Measurements from ENCODE around the gene NLRP11. TPM values are rescaled to one million over a fixed set of nuclear protein-coding genes. Genes with fewer than 3 reads are reported as not detected.

The NLRP11 gene
- polyA plus RNA-seq, 3 donors = not detected

GRCh38 chr19:55753401-55753800 lies 78.4 kb downstream of the NLRP11 start:
- Mint-ChIP-seq H3K4me3 (no peak overlapping the region), H3K27ac (no peak overlapping the region), H3K9me3 (peaks cover 4 to 42% (median 11%) of the 10 kb centered on the region in 7 donors), H3K27me3 (ENCODE audit: low read depth in 3 of 3) (no peaks in the 10 kb centered on the region), H3K4me1 (no peaks in the 10 kb centered on the region), H3K36me3 (no peaks in the 10 kb centered on the region)
- DNase-seq = no peak
- no peaks in the 10 kb centered on the region for H3K36me3 ChIP-seq (replicated peaks in 1 of 2; ENCODE audit: control insufficient read depth in 1 of 2, insufficient read depth in 2 of 2, low read length in 2 of 2)
- peaks cover 3 to 4% of the 10 kb centered on the region in 2 donors for H3K9me3 ChIP-seq (replicated peaks in 1 of 2; ENCODE audit: control insufficient read depth in 1 of 2, insufficient read depth in 1 of 2, low read length in 2 of 2)
- no peak overlapping the region for H3K27ac ChIP-seq (ENCODE audit: low read depth in 1 of 2, low read length in 2 of 2)
- WGBS (ENCODE audit: insufficient coverage) = 40% methylated on average over 1 of the region's 3 CpGs
- no peak overlapping the region for H3K4me3 ChIP-seq (replicated peaks in 1 of 3; ENCODE audit: low read depth in 2 of 3, low read length in 3 of 3)
- no peak for TF ChIP-seq CTCF (IDR thresholded peaks at IDR 0.05)
- peaks cover 0 to 5% of the 10 kb centered on the region in 2 donors for H3K4me1 ChIP-seq (ENCODE audit: control insufficient read depth in 1 of 2, insufficient read depth in 2 of 2, low read length in 2 of 2)
- H3K4me2 ChIP-seq (replicated peaks; ENCODE audit: extremely low read depth, low read length, poor library complexity, severe bottlenecking) = no peak overlapping the region
- no peaks in the 10 kb centered on the region for H3K27me3 ChIP-seq (ENCODE audit: control insufficient read depth in 2 of 2, insufficient read depth in 2 of 2, low read length in 2 of 2)
- no peaks in the 10 kb centered on the region for H4K20me1 ChIP-seq (ENCODE audit: insufficient read depth, low read length)
- H3K9ac ChIP-seq (ENCODE audit: insufficient read depth, low read length, poor library complexity, severe bottlenecking) = no peak overlapping the region
- no peak overlapping the region for H2AFZ ChIP-seq (ENCODE audit: insufficient read depth, low read depth, low read length, poor library complexity, severe bottlenecking)
- intact Hi-C loops (cut with micrococcal nuclease) = no loop called here
- no peaks in the 10 kb centered on the region for H3K79me2 ChIP-seq (ENCODE audit: insufficient read depth, low read length)

- Histone ChIP-seq H2AFZ (ENCODE audit: insufficient read depth, low read depth, low read length, poor library complexity, severe bottlenecking) (no peak overlapping the region), H3K9me3 (replicated peaks in 1 of 2; ENCODE audit: control insufficient read depth in 1 of 2, insufficient read depth in 1 of 2, low read length in 2 of 2) (no peaks in the 10 kb centered on the region), H3K4me1 (ENCODE audit: control insufficient read depth in 1 of 2, insufficient read depth in 2 of 2, low read length in 2 of 2) (no peaks in the 10 kb centered on the region), H3K79me2 (ENCODE audit: insufficient read depth, low read length) (no peaks in the 10 kb centered on the region), H3K4me2 (replicated peaks; ENCODE audit: extremely low read depth, low read length, poor library complexity, severe bottlenecking) (no peak overlapping the region), H3K27ac (ENCODE audit: low read depth in 1 of 2, low read length in 2 of 2) (no peak overlapping the region), H3K27me3 (ENCODE audit: control insufficient read depth in 2 of 2, insufficient read depth in 2 of 2, low read length in 2 of 2) (no peaks in the 10 kb centered on the region), H3K36me3 (replicated peaks in 1 of 2; ENCODE audit: control insufficient read depth in 1 of 2, insufficient read depth in 2 of 2, low read length in 2 of 2) (no peaks in the 10 kb centered on the region), H3K4me3 (replicated peaks in 1 of 3; ENCODE audit: low read depth in 2 of 3, low read length in 3 of 3) (no peak overlapping the region), H4K20me1 (ENCODE audit: insufficient read depth, low read length) (no peaks in the 10 kb centered on the region), H3K9ac (ENCODE audit: insufficient read depth, low read length, poor library complexity, severe bottlenecking) (no peak overlapping the region)
- no peaks in the 10 kb centered on the region for H3K4me1 Mint-ChIP-seq
- H3K4me3 Mint-ChIP-seq = no peak overlapping the region
- WGBS (ENCODE audit: insufficient coverage) = no CpG with 5 or more reads among the region's 6 CpGs
- no peaks in the 10 kb centered on the region for H3K27me3 Mint-ChIP-seq (ENCODE audit: low read depth in 3 of 3)
- no peaks in the 10 kb centered on the region for H3K36me3 Mint-ChIP-seq
- no peak for TF ChIP-seq CTCF (IDR thresholded peaks at IDR 0.05)
- H3K9me3 Mint-ChIP-seq = peaks cover 3 to 39% (median 9%) of the 10 kb centered on the region in 7 donors
- intact Hi-C loops (cut with micrococcal nuclease) = no loop called here
- no peak for DNase-seq
- no peak overlapping the region for H3K27ac Mint-ChIP-seq
Measured at GRCh38 chr19:55750715-55751114, 81.1 kb downstream of the NLRP11 start.
